Fibroblast of lung (primary cell): ENCODE data around the gene FLACC1. TPM values are rescaled to one million over a fixed set of nuclear protein-coding genes. Genes with fewer than 3 reads are reported as not detected.

Experiments
- DNase-seq, 2 donors: peaks; one replicate each; pipeline versions ENCODE4 v3.0.0 to v3.0.0-alpha.2; 2010; ENCODE audit warnings: low read depth in 2 of 2
- H2AFZ ChIP-seq: 2 replicates; pipeline ENCODE4 v1.5.1; 2012; ENCODE audit warnings: low read length, control low read depth, inconsistent platforms
- H3K27ac ChIP-seq: 2 replicates; pipeline ENCODE4 v1.5.1; 2011; ENCODE audit warnings: low read length, control low read depth; ENCODE audit not compliant: insufficient read depth
- H3K27me3 ChIP-seq: 2 replicates; pipeline ENCODE4 v1.5.1; 2011; ENCODE audit warnings: mild to moderate bottlenecking, low read length; ENCODE audit not compliant: control insufficient read depth, insufficient read depth
- H3K36me3 ChIP-seq: 2 replicates; pipeline ENCODE4 v1.5.1; 2011; ENCODE audit warnings: low read length; ENCODE audit not compliant: control insufficient read depth, insufficient read depth
- H3K4me1 ChIP-seq: 2 replicates; pipeline ENCODE4 v1.5.1; 2011; ENCODE audit warnings: low read length; ENCODE audit not compliant: control insufficient read depth, insufficient read depth; ENCODE audit errors: extremely low read depth
- H3K4me2 ChIP-seq: 2 replicates; pipeline ENCODE4 v1.5.1; 2011; ENCODE audit warnings: low read length, control low read depth; ENCODE audit not compliant: insufficient read depth; ENCODE audit errors: extremely low read depth
- H3K4me3 ChIP-seq, 4 experiments: fragments of 200-600 bp in 1 of 4; sonication (generic) in 1 of 4; replicated peaks in 1 of 4; 2 replicates each; pipeline ENCODE4 v1.5.1; 2011 to 2016; ENCODE audit warnings: low read length in 4 of 4, low read depth in 3 of 4, mild to moderate bottlenecking in 3 of 4, control low read depth in 2 of 4, inconsistent platforms in 1 of 4, mixed read lengths in 1 of 4; ENCODE audit not compliant: insufficient read depth in 1 of 4; ENCODE audit errors: control extremely low read depth in 1 of 4
- H3K79me2 ChIP-seq: 2 replicates; pipeline ENCODE4 v1.5.1; 2012; ENCODE audit warnings: mild to moderate bottlenecking, low read length, inconsistent platforms; ENCODE audit not compliant: control insufficient read depth, insufficient read depth
- H3K9ac ChIP-seq: 2 replicates; pipeline ENCODE4 v1.5.1; 2011; ENCODE audit warnings: mild to moderate bottlenecking, low read length, control low read depth; ENCODE audit not compliant: insufficient read depth
- H3K9me3 ChIP-seq: 2 replicates; pipeline ENCODE4 v1.5.1; 2012; ENCODE audit warnings: low read depth, low read length; ENCODE audit not compliant: control insufficient read depth, insufficient read depth
- H4K20me1 ChIP-seq: 2 replicates; pipeline ENCODE4 v1.5.1; 2011; ENCODE audit warnings: low read length; ENCODE audit not compliant: control insufficient read depth, insufficient read depth; ENCODE audit errors: extremely low read depth
- EZH2 ChIP-seq: IDR thresholded peaks from 2 replicates; pipeline ENCODE4 v1.5.1; 2012; ENCODE audit warnings: low read length, control low read depth, mild to moderate bottlenecking; ENCODE audit errors: missing control alignments
- polyA plus RNA-seq, 2 donors: library from polyadenylated mRNA; depleted of rRNA in 1 of 2; stranded (reverse) in 1 of 2; unstranded in 1 of 2; fragments of >200 nt; gene quantifications; 2 replicates each; pipeline ENCODE4 v1.2.1, GENCODE V29; 2011 to 2012; ENCODE audit warnings: missing spikeins in 1 of 2
- total RNA-seq: library from RNA; depleted of rRNA; stranded (reverse); fragments of >200 nt; gene quantifications from 2 replicates; pipeline ENCODE4 v1.2.1, GENCODE V29; 2014
- TF ChIP-seq, protein P1 (sequence below), 2 donors: IDR thresholded peaks in 1 of 2; conservative IDR thresholded peaks in 1 of 2; 1 replicate in 1 of 2; 2 replicates in 1 of 2; pipeline ENCODE4 v1.5.1; 2011 to 2012; ENCODE audit warnings: low read length in 2 of 2, control low read depth in 1 of 2, inconsistent platforms in 1 of 2, low read depth in 1 of 2, mild to moderate bottlenecking in 1 of 2

The FLACC1 gene
- total and polyA plus RNA-seq, 2 donors (not counting 1 experiment from before 2014, with no cell fraction given) = 0.56 to 1.3 TPM

- H3K27ac ChIP-seq = no peak overlapping the region
- H4K20me1 ChIP-seq = no peaks in the 10 kb centered on the region
- TF ChIP-seq, protein P1, sequence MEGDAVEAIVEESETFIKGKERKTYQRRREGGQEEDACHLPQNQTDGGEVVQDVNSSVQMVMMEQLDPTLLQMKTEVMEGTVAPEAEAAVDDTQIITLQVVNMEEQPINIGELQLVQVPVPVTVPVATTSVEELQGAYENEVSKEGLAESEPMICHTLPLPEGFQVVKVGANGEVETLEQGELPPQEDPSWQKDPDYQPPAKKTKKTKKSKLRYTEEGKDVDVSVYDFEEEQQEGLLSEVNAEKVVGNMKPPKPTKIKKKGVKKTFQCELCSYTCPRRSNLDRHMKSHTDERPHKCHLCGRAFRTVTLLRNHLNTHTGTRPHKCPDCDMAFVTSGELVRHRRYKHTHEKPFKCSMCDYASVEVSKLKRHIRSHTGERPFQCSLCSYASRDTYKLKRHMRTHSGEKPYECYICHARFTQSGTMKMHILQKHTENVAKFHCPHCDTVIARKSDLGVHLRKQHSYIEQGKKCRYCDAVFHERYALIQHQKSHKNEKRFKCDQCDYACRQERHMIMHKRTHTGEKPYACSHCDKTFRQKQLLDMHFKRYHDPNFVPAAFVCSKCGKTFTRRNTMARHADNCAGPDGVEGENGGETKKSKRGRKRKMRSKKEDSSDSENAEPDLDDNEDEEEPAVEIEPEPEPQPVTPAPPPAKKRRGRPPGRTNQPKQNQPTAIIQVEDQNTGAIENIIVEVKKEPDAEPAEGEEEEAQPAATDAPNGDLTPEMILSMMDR (conservative IDR thresholded peaks at IDR 0.05 in 1 of 2, IDR thresholded peaks at IDR 0.05 in 1 of 2; ENCODE audit: low read depth in 1 of 2, low read length in 2 of 2) = peak; percentile 87 to 92
- no peak for TF ChIP-seq EZH2
- no peaks in the 10 kb centered on the region for H3K9me3 ChIP-seq
- peaks cover 2% of the 10 kb centered on the region for H3K4me1 ChIP-seq
- H2AFZ ChIP-seq = no peak overlapping the region
- no peak overlapping the region for H3K4me3 ChIP-seq
- H3K27me3 ChIP-seq = no peaks in the 10 kb centered on the region
- no peak overlapping the region for H3K4me2 ChIP-seq
- peak; percentile 46 to 73 for DNase-seq
- no peak overlapping the region for H3K9ac ChIP-seq
- no peaks in the 10 kb centered on the region for H3K36me3 ChIP-seq
- no peaks in the 10 kb centered on the region for H3K79me2 ChIP-seq
Observed at GRCh38 chr2:201363857-201364560, 6.9 kb upstream of the FLACC1 start.

DNA sequence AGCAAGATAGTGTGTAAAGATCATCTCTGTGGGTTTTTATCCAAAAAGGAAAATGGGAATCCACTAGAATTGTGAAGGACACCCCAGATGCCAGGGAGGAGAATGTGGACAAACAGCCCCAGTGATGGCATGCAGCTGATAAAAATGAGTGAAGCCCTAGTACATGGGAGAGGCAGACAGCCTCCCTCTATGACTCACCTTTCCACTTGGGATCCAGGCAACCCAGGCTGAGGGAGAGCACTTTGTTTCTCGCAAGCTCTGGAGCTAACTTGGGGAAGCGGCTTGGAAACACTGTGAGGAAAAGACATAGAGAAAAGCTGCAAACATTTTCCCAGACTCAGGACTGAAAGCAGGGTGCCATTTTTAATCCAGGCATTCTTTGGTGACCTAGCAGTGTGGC lies 5.3 kb upstream of the FLACC1 start:
- H3K4me3 ChIP-seq = no peak overlapping the region
- H3K9me3 ChIP-seq = no peaks in the 10 kb centered on the region
- peaks cover 6% of the 10 kb centered on the region for H3K4me1 ChIP-seq
- TF ChIP-seq EZH2 = no peak
- TF ChIP-seq, protein P1 (conservative IDR thresholded peaks at IDR 0.05 in 1 of 2, IDR thresholded peaks at IDR 0.05 in 1 of 2; ENCODE audit: low read depth in 1 of 2, low read length in 2 of 2) = no peak
- no peaks in the 10 kb centered on the region for H3K36me3 ChIP-seq
- no peaks in the 10 kb centered on the region for H3K79me2 ChIP-seq
- no peaks in the 10 kb centered on the region for H3K27me3 ChIP-seq
- DNase-seq = peak in 1 of 2 donors; percentile 35
- H2AFZ ChIP-seq = no peak overlapping the region
- H3K9ac ChIP-seq = no peak overlapping the region
- H3K27ac ChIP-seq = no peak overlapping the region
- H3K4me2 ChIP-seq = no peak overlapping the region
- H4K20me1 ChIP-seq = no peaks in the 10 kb centered on the region

GRCh38 chr2:201361078-201361733 lies 4.1 kb upstream of the FLACC1 start:
- no peaks in the 10 kb centered on the region for H3K79me2 ChIP-seq
- H3K9me3 ChIP-seq = no peaks in the 10 kb centered on the region
- no peak overlapping the region for H2AFZ ChIP-seq
- no peaks in the 10 kb centered on the region for H3K27me3 ChIP-seq
- peaks cover 6% of the 10 kb centered on the region for H3K4me1 ChIP-seq
- H3K4me3 ChIP-seq = no peak overlapping the region
- no peak overlapping the region for H3K9ac ChIP-seq
- no peak for DNase-seq
- no peaks in the 10 kb centered on the region for H4K20me1 ChIP-seq
- H3K4me2 ChIP-seq = no peak overlapping the region
- TF ChIP-seq, protein P1 (conservative IDR thresholded peaks at IDR 0.05 in 1 of 2, IDR thresholded peaks at IDR 0.05 in 1 of 2; ENCODE audit: low read depth in 1 of 2, low read length in 2 of 2) = no peak
- TF ChIP-seq EZH2 = no peak
- no peak overlapping the region for H3K27ac ChIP-seq
- H3K36me3 ChIP-seq = no peaks in the 10 kb centered on the region
